DLD1 (cell line): ENCODE data around the gene XPNPEP1.

Experiments
- in situ Hi-C: cut with HindIII; loops from 2 replicates; pipeline ENCODE4 v1.10.0; 2017; ENCODE audit warnings: low sequenced_read_pairs

XPNPEP1 gene

GRCh38 chr10:109821672-109822071 lies 101.6 kb downstream of the XPNPEP1 start:
- in situ Hi-C loops = no loop called here

DNA sequence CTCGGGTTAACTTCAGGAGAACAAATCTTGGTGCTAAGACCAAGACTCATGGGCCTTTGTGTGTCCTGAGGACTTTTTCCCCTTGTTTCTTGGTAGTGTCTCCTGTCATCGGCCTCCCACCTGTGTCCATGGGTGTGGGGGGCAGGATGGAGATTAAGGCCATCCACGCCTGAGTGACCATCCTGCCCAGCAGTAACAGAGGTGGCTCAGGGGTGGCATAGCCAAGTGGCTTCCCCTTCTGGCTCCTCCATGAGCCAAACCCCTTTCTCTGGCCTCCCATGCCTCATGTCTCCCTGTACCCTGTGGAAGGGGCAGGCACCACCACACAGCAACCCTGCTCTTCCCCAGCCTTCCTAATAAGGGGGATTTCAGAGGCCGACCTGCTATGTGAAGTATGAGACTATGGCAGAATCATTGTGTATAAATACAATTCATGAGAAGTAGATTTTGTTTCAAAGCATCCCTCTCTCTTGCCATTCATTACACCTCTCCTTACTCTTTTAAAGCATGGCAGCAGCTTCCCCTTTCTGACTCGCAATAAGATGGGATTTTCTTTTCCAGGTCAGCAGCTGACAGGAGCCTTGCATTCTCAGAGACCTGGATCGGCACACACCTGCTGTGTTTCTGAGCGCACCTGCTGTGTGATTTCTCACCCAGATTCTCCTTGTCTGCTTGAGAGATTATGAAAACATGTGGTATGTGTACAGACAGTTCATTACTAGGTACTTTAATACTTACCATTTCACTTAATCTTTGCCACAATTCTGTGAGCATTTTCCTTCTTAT lies 102.5 kb downstream of the XPNPEP1 start:
- in situ Hi-C loops = no loop called here

GRCh38 chr10:109819807-109820206 lies 103.5 kb downstream of the XPNPEP1 start:
- in situ Hi-C loops = no loop called here
